GM12892 (cell line): ENCODE results near the gene POM121L12.

Experiments
- POLR2A ChIP-seq: IDR thresholded peaks from 2 replicates; pipeline ENCODE4 v1.6.1; 2011; ENCODE audit warnings: low read depth, low read length, control low read depth
- POLR2AphosphoS5 ChIP-seq: IDR thresholded peaks from 2 replicates; pipeline ENCODE4 v1.6.1; 2011; ENCODE audit warnings: low read depth, low read length, control low read depth

GRCh38 chr7:53070883-53071282, 35.5 kb downstream of the POM121L12 start:
- no peak for TF ChIP-seq POLR2A
- TF ChIP-seq POLR2AphosphoS5, result no peak
